Testis (tissue), 3 donors: ENCODE measurements around the gene TIPARP. TPM values are rescaled to one million over a fixed set of nuclear protein-coding genes. Genes with fewer than 3 reads are reported as not detected.

Experiments used
- DNase-seq: peaks from one replicate; pipeline ENCODE4 v3.0.0-alpha.2; 2019
- H3K27ac ChIP-seq, 2 donors: fragments of 200-600 bp; sonication (generic); one replicate each; pipeline ENCODE4 v1.5.1; 2019
- H3K27me3 ChIP-seq: fragments of 200-600 bp; sonication (generic); one replicate; pipeline ENCODE4 v1.5.1; 2019
- H3K36me3 ChIP-seq: fragments of 200-600 bp; sonication (generic); one replicate; pipeline ENCODE4 v1.5.1; 2017; ENCODE audit warnings: low read depth; ENCODE audit errors: missing control alignments
- H3K4me1 ChIP-seq: fragments of 200-600 bp; sonication (generic); one replicate; pipeline ENCODE4 v1.5.1; 2019
- H3K4me3 ChIP-seq, 2 donors: fragments of 200-600 bp; sonication (generic); one replicate each; pipeline ENCODE4 v1.5.1; 2017 to 2019
- H3K9me3 ChIP-seq: fragments of 200-600 bp; sonication (generic); one replicate; pipeline ENCODE4 v1.5.1; 2017
- POLR2A ChIP-seq: fragments of 450-650 bp; IDR thresholded peaks from one replicate; pipeline ENCODE4 v1.6.1; 2017; ENCODE audit warnings: antibody characterized with exemption, mild to moderate bottlenecking, moderate library complexity
- WGBS, 2 donors: methylation state at CpG; one replicate each; pipeline ENCODE4 v1.1.5; 2018; 5-methylcytosine and 5-hydroxymethylcytosine counted together
- intact Hi-C: fragments of 100-400 bp; cut with DNase I; formaldehyde crosslinking; loops from one replicate; pipeline ENCODE4 v1.15.1; 2023; ENCODE audit warnings: low total_unique reads
- polyA plus RNA-seq: library from polyadenylated mRNA; stranded (reverse); fragments of 350-450 nt; fragmentation: Illumina TruSeq; extraction: RNeasy Lipid Tissue Mini Kit (QIAGEN cat#74804); gene quantifications from one replicate; pipeline ENCODE4 v1.2.3, GENCODE V29; 2014; ENCODE audit warnings: low read depth, low replicate concordance; ENCODE audit not compliant: insufficient read depth
- total RNA-seq, 2 donors: library from RNA; depleted of rRNA; stranded (reverse); fragments of >200 nt; gene quantifications; one replicate each; pipeline ENCODE4 v1.2.3, GENCODE V29; 2016
- TF ChIP-seq, protein P1 (sequence below), 3 experiments: fragments of 450-650 bp in 2 of 3; fragments of 200-600 bp in 1 of 3; sonication (generic) in 1 of 3; IDR thresholded peaks; one replicate each; pipeline ENCODE4 v1.5.1; 2016 to 2019; ENCODE audit warnings: antibody characterized with exemption in 3 of 3, mild to moderate bottlenecking in 2 of 3, moderate library complexity in 1 of 3

TIPARP gene
- total and polyA plus RNA-seq, 3 donors from 2014 or later: 67.2 to 115 (median 70.7) TPM

DNA sequence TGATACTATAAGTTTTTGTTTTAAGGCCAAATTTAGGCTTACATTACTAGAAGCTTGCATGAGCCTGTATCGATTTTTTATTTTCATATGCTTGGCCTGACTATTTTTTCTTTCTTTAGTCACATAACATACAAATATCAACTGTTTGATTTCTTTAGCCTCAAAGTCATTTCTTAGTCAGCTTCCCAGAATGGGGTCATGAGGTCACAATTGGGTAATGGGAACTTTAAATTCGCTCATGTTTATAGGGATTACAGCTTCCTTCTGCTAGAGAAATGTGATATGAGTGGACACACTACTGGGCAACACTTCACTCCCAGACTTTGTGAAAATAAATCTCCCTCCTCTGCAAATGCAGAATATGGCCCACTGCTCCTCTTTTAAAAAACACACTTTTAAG lies 9.1 kb upstream of the TIPARP start:
- no peak overlapping the region for H3K4me3 ChIP-seq
- no peaks in the 10 kb centered on the region for H3K9me3 ChIP-seq
- H3K4me1 ChIP-seq: peaks cover 7% of the 10 kb centered on the region
- 58 to 71% methylated on average over 2 of the region's 2 CpGs for WGBS, 2 donors
- DNase-seq: no peak
- TF ChIP-seq POLR2A: no peak
- TF ChIP-seq, protein P1, sequence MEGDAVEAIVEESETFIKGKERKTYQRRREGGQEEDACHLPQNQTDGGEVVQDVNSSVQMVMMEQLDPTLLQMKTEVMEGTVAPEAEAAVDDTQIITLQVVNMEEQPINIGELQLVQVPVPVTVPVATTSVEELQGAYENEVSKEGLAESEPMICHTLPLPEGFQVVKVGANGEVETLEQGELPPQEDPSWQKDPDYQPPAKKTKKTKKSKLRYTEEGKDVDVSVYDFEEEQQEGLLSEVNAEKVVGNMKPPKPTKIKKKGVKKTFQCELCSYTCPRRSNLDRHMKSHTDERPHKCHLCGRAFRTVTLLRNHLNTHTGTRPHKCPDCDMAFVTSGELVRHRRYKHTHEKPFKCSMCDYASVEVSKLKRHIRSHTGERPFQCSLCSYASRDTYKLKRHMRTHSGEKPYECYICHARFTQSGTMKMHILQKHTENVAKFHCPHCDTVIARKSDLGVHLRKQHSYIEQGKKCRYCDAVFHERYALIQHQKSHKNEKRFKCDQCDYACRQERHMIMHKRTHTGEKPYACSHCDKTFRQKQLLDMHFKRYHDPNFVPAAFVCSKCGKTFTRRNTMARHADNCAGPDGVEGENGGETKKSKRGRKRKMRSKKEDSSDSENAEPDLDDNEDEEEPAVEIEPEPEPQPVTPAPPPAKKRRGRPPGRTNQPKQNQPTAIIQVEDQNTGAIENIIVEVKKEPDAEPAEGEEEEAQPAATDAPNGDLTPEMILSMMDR (IDR thresholded peaks at IDR 0.05): no peak
- intact Hi-C loops: no loop called here
- H3K27me3 ChIP-seq: no peaks in the 10 kb centered on the region
- no peaks in the 10 kb centered on the region for H3K36me3 ChIP-seq
- H3K27ac ChIP-seq: no peak overlapping the region

DNA sequence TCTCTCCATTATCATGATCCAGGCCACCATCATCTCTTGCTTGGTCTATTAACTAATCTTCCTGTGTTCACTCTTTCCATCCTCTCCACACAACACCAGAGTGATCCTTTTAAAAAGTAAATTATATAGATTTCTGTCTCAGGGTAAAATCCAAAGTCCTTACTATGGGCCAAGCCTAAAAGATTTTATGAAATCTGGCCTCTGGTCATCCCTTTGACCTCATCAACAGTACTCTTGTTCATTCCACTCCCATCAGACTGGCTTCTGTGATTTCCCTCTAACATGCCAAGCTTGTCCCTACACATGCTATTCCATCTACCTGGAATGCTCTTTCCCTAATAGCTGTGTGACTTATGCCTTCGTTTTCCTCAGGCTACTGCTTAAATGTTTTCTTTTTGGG lies 8.3 kb upstream of the TIPARP start:
- no peaks in the 10 kb centered on the region for H3K36me3 ChIP-seq
- no peak overlapping the region for H3K27ac ChIP-seq
- TF ChIP-seq, protein P1 (IDR thresholded peaks at IDR 0.05): no peak
- TF ChIP-seq POLR2A: no peak
- H3K4me3 ChIP-seq: no peak overlapping the region
- no peaks in the 10 kb centered on the region for H3K9me3 ChIP-seq
- peaks cover 7% of the 10 kb centered on the region for H3K4me1 ChIP-seq
- intact Hi-C loops: no loop called here
- no peaks in the 10 kb centered on the region for H3K27me3 ChIP-seq
- WGBS, 2 donors: 81 to 88% methylated on average over 1 of the region's 1 CpG
- no peak for DNase-seq

DNA sequence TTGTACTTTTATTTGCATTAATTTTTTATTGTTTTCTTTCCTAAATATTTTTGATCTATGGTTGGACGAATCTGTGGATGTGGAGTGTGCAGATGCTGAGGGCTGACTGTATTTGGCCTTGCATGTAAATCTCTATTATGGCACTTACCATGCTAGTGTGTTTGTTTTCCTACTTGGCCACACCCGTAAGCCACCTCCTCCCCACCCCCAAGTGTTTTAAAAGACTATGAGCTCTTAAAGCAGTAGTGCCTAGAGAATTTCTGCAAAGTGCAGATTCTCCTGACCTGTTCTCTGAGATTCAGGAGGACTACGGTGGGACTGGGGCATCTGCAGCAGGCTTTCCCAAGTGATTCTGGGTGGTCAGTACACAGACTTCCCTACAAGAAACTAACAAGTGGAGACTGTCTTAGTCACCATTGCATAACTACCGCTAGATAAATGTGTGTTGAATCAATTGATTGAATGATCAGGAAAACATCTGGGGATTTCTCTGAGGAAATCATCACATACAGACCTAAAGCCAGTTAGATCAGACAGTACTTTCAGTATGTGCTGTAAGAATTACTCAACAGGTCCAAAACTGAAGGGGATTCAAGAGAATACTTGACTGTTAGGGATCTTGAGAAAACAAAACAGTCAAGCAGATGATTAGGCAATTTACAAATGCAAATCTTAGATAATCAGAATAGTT lies 6.2 kb upstream of the TIPARP start:
- 36 to 42% methylated on average over 4 of the region's 4 CpGs for WGBS, 2 donors
- H3K27me3 ChIP-seq: no peaks in the 10 kb centered on the region
- H3K27ac ChIP-seq: no peak overlapping the region
- peaks cover 7% of the 10 kb centered on the region for H3K4me1 ChIP-seq
- intact Hi-C loops: no loop called here
- no peaks in the 10 kb centered on the region for H3K36me3 ChIP-seq
- no peak overlapping the region for H3K4me3 ChIP-seq
- no peak for DNase-seq
- no peak for TF ChIP-seq POLR2A
- TF ChIP-seq, protein P1 (IDR thresholded peaks at IDR 0.05): no peak
- H3K9me3 ChIP-seq: no peaks in the 10 kb centered on the region

DNA sequence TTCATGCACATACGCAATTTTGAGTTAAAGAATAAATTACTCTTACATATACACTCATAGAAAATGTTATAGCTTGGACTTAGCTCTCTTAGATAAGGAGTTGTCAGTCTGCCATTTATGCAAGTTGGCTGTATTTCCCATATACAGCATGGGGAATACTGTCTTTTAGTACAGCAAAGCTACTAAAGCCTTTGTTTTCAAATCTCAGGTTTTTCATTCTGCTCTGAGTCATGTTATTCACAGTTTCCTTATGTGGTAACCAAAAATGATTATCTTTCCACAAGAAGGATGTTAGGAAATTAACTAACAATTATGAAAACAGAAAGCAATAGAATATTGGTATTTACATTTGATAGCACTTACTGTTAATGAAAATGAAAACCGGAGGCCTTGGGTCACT lies 4.3 kb upstream of the TIPARP start:
- H3K9me3 ChIP-seq: no peaks in the 10 kb centered on the region
- no peak for DNase-seq
- H3K4me1 ChIP-seq: peaks cover 5% of the 10 kb centered on the region
- whole genome bisulfite sequencing, 2 donors: 89 to 93% methylated on average over 2 of the region's 2 CpGs
- H3K36me3 ChIP-seq: no peaks in the 10 kb centered on the region
- no peak for TF ChIP-seq POLR2A
- TF ChIP-seq, protein P1 (IDR thresholded peaks at IDR 0.05): no peak
- H3K27me3 ChIP-seq: no peaks in the 10 kb centered on the region
- no peak overlapping the region for H3K4me3 ChIP-seq
- intact Hi-C loops: loop anchor here (10.0 kb wide), 2 partner anchors 115 to 465 kb away; partner anchors contain the start of gene SSR3
- no peak overlapping the region for H3K27ac ChIP-seq

DNA sequence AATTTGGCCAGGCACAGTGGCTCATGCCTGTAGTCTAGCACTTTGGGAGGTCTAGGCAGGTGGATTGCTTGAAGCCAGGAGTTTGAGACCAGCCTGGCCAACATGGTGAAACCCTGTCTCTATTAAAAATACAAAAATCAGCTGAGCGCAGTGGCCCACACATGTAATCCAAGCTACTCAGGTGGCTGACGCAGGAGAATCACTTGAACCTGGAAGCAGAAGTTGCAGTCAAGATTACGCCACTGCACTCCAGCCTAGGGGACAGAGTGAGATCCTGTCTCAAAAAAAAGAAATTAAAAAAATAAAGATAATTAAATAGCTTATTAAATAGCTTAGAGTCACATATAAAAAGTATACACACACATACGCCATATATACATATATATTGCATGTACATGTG lies 3.7 kb upstream of the TIPARP start:
- 67 to 70% methylated on average over 4 of the region's 4 CpGs for WGBS, 2 donors

More for the DNA sequence above, 3.7 kb upstream of the TIPARP start:
- intact Hi-C loops: loop anchor here (10.0 kb wide), 2 partner anchors 116 to 464 kb away; partner anchors contain the start of gene SSR3
- Histone ChIP-seq H3K36me3 (no peaks in the 10 kb centered on the region), H3K9me3 (no peaks in the 10 kb centered on the region), H3K4me3 (no peak overlapping the region), H3K4me1 (no peaks in the 10 kb centered on the region), H3K27me3 (no peaks in the 10 kb centered on the region), H3K27ac (no peak overlapping the region)
- DNase-seq: no peak
- no peak for TF ChIP-seq POLR2A
- TF ChIP-seq, protein P1 (IDR thresholded peaks at IDR 0.05): no peak
